Stimulated activated CD4-positive, alpha-beta T cell treated with anti-CD3 and anti-CD28 coated beads, TNF-alpha, amount 100 ng/mL, for 1 hour (primary cell): ENCODE data around the gene CEP135.

ENCODE experiments used
- DNase-seq, 3 donors: peaks; one replicate each; pipeline ENCODE4 v3.0.0-alpha.2; 2020; ENCODE audit warnings: low read depth in 3 of 3, low spot score in 1 of 3

CEP135 gene

DNA sequence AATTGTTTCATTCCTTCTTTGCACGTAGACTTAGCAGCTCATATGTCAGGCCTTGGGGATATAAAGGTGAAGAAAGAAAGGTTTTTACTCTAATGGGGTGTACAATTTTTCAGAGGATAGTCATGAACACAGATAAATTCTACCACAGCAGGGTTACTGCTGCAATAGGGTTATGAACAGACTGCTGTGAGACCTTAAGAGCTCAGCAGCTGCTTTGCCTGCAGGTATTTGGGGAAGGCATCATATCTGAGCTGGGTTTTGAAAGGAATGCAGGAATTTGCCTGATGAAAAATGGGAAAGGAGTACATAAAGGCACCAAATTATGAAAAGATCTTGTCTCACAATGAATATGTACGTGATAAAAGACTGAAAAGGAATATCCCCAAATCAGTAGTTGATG is 128.9 kb downstream of the CEP135 start:
- no peak for DNase-seq

DNA sequence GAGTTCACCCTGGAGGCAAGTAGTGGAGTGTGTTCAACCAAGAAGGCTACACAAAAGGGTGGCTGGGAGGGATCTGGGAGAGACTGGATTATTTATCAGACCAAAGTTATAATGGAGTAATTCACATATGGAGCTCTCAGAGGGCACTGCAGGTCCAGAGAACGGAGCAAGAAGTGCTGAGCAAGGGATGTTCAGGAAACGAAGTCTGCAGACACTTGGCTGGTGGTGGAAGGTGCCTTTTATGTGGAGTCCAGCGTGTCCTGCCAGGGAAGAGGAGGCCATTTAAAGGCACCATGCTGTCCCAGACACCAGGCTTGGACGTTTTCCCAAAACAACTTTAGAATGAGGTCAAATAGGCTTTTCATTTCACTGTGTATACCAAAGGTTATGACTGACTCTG is 130.1 kb downstream of the CEP135 start:
- no peak for DNase-seq

DNA sequence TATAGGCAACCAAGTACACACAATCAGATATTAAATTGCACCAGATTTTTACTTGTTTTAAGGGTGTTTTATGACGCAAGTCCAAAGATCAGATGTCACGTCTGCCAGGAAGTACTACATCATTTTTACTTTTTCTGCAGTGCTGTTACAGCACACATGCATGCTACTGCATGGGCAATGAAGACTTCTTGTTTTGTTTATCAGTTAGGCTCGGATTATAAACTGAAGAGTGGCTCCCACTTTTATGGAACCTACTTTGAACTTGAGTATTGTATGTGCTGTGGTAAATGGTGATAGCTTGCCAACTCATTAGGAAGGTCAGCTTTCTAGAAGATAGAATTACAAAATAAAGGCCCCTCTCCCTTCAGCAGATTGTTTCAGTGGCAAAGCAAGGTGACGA is 131.6 kb downstream of the CEP135 start:
- no peak for DNase-seq

DNA sequence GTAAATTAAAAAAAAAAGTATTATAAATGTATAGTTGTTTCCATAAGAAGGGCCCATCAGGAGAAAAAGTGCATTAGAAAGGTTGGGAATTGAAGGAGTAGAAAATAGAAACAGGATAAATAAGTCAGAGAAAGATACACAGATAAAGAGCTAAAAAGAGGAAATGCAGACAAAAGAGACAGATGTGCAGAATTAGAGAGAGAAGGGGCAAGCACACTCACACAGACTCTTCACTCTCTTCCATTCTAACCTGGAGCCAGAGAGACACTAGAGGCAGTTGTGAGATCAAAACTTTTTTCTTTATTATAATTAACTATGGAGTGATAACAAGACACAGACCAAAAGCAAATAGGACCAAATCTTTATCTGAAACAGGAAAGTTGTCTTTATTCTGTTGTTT is 134.1 kb downstream of the CEP135 start:
- DNase-seq: no peak
